ENCODE data around the gene SKA1.
"Not testable (repeated sequence)": the region's sequence is repeated elsewhere in the genome, so short reads cannot be mapped to it uniquely, and the experiment has no call there.

Gene SKA1

GRCh38 chr18:50396005-50396660 is 21.3 kb downstream of the SKA1 start:
- no peak for DNase-seq (ENCODE audit: low read depth)

GRCh38 chr18:50397023-50397422 is 22.2 kb downstream of the SKA1 start:
- no peak for DNase-seq (ENCODE audit: low read depth)

- no peak for DNase-seq (ENCODE audit: low read depth)
These were observed 23.3 kb downstream of the SKA1 start for GRCh38 chr18:50398099-50398498.

- DNase-seq (ENCODE audit: low read depth), result no peak
These were observed 24.1 kb downstream of the SKA1 start for GRCh38 chr18:50398947-50399346.

- no peak for DNase-seq (ENCODE audit: low read depth)
These were observed 24.7 kb downstream of the SKA1 start for GRCh38 chr18:50399582-50399981.

GRCh38 chr18:50400438-50400837 is 25.6 kb downstream of the SKA1 start:
- not testable (repeated sequence) for DNase-seq (ENCODE audit: low read depth)

- DNase-seq (ENCODE audit: low read depth), result no peak
These were observed 26.4 kb downstream of the SKA1 start for GRCh38 chr18:50401295-50401694.

- DNase-seq (ENCODE audit: low read depth), result no peak
These were observed 27.0 kb downstream of the SKA1 start for GRCh38 chr18:50401888-50402287.

- DNase-seq (ENCODE audit: low read depth), result not testable (repeated sequence)
These were observed 30.1 kb downstream of the SKA1 start for GRCh38 chr18:50404752-50405581.

GRCh38 chr18:50405582-50406271 is 30.9 kb downstream of the SKA1 start:
- no peak for DNase-seq (ENCODE audit: low read depth)

GRCh38 chr18:50409236-50409635 is 34.4 kb downstream of the SKA1 start:
- DNase-seq (ENCODE audit: low read depth), result no peak

GRCh38 chr18:50410008-50410407 is 35.2 kb downstream of the SKA1 start:
- DNase-seq (ENCODE audit: low read depth), result no peak

GRCh38 chr18:50410894-50411293 is 36.0 kb downstream of the SKA1 start:
- DNase-seq (ENCODE audit: low read depth), result no peak

- DNase-seq (ENCODE audit: low read depth), result not testable (repeated sequence)
These were observed 42.0 kb downstream of the SKA1 start for GRCh38 chr18:50416832-50417231.

GRCh38 chr18:50417705-50418104 is 42.9 kb downstream of the SKA1 start:
- DNase-seq (ENCODE audit: low read depth), result not testable (repeated sequence)

GRCh38 chr18:50418650-50419049 is 43.8 kb downstream of the SKA1 start:
- DNase-seq (ENCODE audit: low read depth), result no peak

- DNase-seq (ENCODE audit: low read depth), result no peak
These were observed 47.5 kb downstream of the SKA1 start for GRCh38 chr18:50422286-50422898.

- DNase-seq (ENCODE audit: low read depth), result no peak
These were observed 50.2 kb downstream of the SKA1 start for GRCh38 chr18:50424877-50425690.

- no peak for DNase-seq (ENCODE audit: low read depth)
These were observed 53.0 kb downstream of the SKA1 start for GRCh38 chr18:50427896-50428295.

- no peak for DNase-seq (ENCODE audit: low read depth)
These were observed 53.8 kb downstream of the SKA1 start for GRCh38 chr18:50428531-50429206.

Data from stimulated activated CD8-positive, alpha-beta memory T cell treated with anti-CD3 and anti-CD28 coated beads, Interleukin-12 subunit alpha, Interleukin-12 subunit beta, amount 100 ng/mL, for 1 hour (primary cell).